T47D (cell line): ENCODE results near the gene NSG1.
"Not testable (repeated sequence)": the region's sequence is repeated elsewhere in the genome, so short reads cannot be mapped to it uniquely, and the experiment has no call there.

Experiments used
- DNase-seq, 2 experiments: peaks; one replicate each; pipeline versions ENCODE4 v3.0.0 to v3.0.0-alpha.2; 2011 to 2012; ENCODE audit warnings: low read depth in 1 of 2, low spot score in 1 of 2
- JUND ChIP-seq: IDR thresholded peaks from 2 replicates; pipeline ENCODE4 v1.6.1; 2012; ENCODE audit warnings: low read depth
- in situ Hi-C: cut with HindIII; loops from 2 replicates; pipeline ENCODE4 v1.10.0; 2016; ENCODE audit warnings: low sequenced_read_pairs, low pct_unique_long_range_greater_than_20kb

The NSG1 gene

GRCh38 chr4:4440333-4441061, 53.6 kb downstream of the NSG1 start:
- TF ChIP-seq JUND: no peak
- no peak for DNase-seq
- in situ Hi-C loops: no loop called here

GRCh38 chr4:4443821-4444220, 56.9 kb downstream of the NSG1 start:
- DNase-seq: no peak

GRCh38 chr4:4446434-4446833, 59.5 kb downstream of the NSG1 start:
- no peak for TF ChIP-seq JUND
- in situ Hi-C loops: no loop called here
- no peak for DNase-seq

More at GRCh38 chr4:4443821-4444220, 56.9 kb downstream of the NSG1 start:
- TF ChIP-seq JUND: no peak
- in situ Hi-C loops: no loop called here

GRCh38 chr4:4455210-4455865, 68.4 kb downstream of the NSG1 start:
- no peak for DNase-seq
- no peak for TF ChIP-seq JUND
- in situ Hi-C loops: no loop called here

- no peak for DNase-seq
- no peak for TF ChIP-seq JUND
- in situ Hi-C loops: no loop called here
These were observed 69.4 kb downstream of the NSG1 start for GRCh38 chr4:4456351-4456750.

- no peak for DNase-seq
- in situ Hi-C loops: no loop called here
- TF ChIP-seq JUND: no peak
These were observed 70.1 kb downstream of the NSG1 start for GRCh38 chr4:4456816-4457578.

- no peak for TF ChIP-seq JUND
- in situ Hi-C loops: no loop called here
- DNase-seq: no peak
These were observed 71.1 kb downstream of the NSG1 start for GRCh38 chr4:4457803-4458553.

- DNase-seq: no peak
- no peak for TF ChIP-seq JUND
- in situ Hi-C loops: no loop called here
These were observed 72.3 kb downstream of the NSG1 start for GRCh38 chr4:4459181-4459580.

GRCh38 chr4:4460759-4461158, 73.9 kb downstream of the NSG1 start:
- DNase-seq: no peak
- in situ Hi-C loops: no loop called here
- TF ChIP-seq JUND: no peak

- no peak for DNase-seq
- in situ Hi-C loops: no loop called here
- TF ChIP-seq JUND: no peak
These were observed 74.3 kb downstream of the NSG1 start for GRCh38 chr4:4461178-4461577.

GRCh38 chr4:4461850-4462249, 74.9 kb downstream of the NSG1 start:
- in situ Hi-C loops: no loop called here
- no peak for DNase-seq
- no peak for TF ChIP-seq JUND

- no peak for DNase-seq
- in situ Hi-C loops: no loop called here
- no peak for TF ChIP-seq JUND
These were observed 76.1 kb downstream of the NSG1 start for GRCh38 chr4:4462970-4463369.

GRCh38 chr4:4465238-4465637, 78.3 kb downstream of the NSG1 start:
- DNase-seq, in situ Hi-C loops: not testable (repeated sequence)
